Activated T-cell treated with anti-CD3 and anti-CD28 coated beads for 48 hours (primary cell): ENCODE data around the gene HLA-DRA.
A peak's percentile ranks its signal among the peaks of the same experiment; 100 is the strongest.

Experiments
- DNase-seq: peaks from one replicate; pipeline ENCODE4 v3.0.0-alpha.2; 2020; ENCODE audit warnings: low read depth

HLA-DRA gene

GRCh38 chr6:32439602-32440214, at the start of gene HLA-DRA:
Gene HLA-DRA (plus strand): TSS chr6:32439887. CDS start chr6:32439951, 64 bp downstream.
- no peak for DNase-seq

DNA sequence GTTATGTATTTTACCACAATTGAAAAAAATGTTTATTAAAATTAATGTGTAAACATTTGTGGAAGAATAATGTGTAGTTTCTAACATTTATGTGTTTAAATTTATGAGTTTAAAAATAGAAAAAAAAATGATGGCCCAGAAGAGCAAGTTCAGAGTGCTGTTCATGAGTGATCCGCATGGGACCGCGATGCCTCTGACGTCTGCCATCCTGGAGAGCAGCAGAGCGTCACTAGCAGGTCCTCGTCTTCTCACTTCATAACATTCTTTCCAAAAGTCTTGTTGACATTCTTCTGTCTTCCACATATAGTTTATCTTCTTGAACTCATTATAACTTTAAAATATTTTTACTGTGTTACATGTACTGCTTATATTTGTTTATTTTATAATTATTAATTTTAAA, 48.2 kb upstream of the HLA-DRA start:
- DNase-seq, result no peak

- no peak for DNase-seq
Measured at GRCh38 chr6:32393665-32394420, 45.8 kb upstream of the HLA-DRA start.

GRCh38 chr6:32396028-32396427, 43.7 kb upstream of the HLA-DRA start:
- no peak for DNase-seq

GRCh38 chr6:32397252-32397920, 42.3 kb upstream of the HLA-DRA start:
- no peak for DNase-seq

- DNase-seq, result no peak
Measured at GRCh38 chr6:32401284-32401963, 38.3 kb upstream of the HLA-DRA start.

GRCh38 chr6:32402812-32403211, 36.9 kb upstream of the HLA-DRA start:
- no peak for DNase-seq

- DNase-seq, result no peak
Measured at GRCh38 chr6:32405656-32406055, 34.0 kb upstream of the HLA-DRA start.

DNA sequence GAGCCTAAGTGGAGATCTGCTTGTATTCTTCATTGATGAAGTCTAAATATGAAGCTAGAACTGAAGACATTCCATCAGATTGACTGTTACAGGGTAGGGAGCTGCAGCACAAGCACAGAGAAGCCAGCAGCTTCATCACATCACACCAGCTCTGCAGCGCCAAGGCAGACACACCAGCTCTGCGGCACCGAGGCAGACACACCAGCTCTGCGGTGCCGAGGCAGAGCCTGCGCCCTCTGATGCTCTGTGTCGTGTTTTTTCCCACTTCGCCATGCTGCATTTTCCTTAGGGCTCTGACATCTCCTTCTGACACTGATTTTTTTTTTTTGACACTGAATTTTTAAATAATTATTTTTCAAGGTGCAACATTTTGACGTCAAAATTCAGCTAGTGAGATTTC, 33.5 kb upstream of the HLA-DRA start:
- DNase-seq, result no peak

GRCh38 chr6:32406857-32407256, 32.8 kb upstream of the HLA-DRA start, which contains the start of gene BTNL2:
Gene BTNL2 (minus strand): TSS chr6:32407181. CDS start chr6:32407123, 58 bp downstream.
- no peak for DNase-seq

DNA sequence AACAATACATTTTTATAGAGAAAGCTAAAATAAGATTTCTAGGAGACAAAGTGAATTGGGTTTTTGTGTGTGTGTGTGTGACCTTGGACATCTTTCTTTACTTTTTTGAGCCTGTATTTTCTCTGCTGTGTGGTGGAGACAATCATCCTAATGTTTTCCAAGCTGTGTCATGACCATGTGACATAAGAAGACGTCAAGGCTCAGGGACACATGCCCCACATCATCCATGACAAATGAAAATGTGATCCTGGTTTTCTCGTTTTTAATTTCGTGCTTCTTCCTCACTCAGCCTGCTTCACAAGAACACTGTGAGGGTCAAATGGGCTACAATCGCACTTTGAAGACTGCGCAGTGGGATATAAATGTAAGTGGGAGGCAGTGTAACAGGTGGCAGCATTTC, 28.8 kb upstream of the HLA-DRA start:
- DNase-seq, result no peak

DNA sequence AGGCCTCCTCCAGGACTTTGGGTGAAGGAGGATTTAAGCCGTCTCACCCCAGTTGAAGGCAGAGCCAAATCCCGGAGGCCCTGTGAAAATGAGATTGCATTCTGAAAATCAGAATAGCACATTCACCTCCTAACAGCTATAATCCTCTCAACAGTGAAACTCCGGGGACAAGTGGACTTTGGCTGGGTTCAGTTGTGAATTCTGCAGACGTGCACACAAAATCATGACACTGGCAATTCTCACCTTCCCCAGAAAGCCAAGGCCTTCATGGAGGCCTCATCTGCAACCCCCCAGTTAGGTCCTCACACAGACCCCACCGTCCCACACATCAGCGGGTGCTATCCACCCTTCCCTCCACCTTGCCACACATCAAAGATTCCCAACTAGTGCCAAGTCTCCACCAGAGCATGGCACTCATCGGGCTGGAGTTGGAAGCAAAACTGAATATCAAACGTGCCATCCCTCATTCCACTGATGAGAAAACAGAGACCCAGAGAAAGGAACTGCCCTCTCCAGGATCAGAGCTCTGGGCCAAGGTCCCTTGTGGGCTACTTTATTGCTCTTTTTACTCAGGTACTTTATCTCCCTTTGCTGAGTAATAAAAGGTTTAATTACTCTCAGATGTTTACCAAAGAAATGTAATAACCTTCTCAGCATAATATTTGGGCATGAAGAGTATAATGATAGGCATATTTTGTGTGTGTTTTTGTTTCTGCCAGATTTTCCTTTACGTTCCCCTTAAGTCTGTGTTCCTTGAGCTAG, 27.9 kb upstream of the HLA-DRA start:
- DNase-seq, result no peak

DNA sequence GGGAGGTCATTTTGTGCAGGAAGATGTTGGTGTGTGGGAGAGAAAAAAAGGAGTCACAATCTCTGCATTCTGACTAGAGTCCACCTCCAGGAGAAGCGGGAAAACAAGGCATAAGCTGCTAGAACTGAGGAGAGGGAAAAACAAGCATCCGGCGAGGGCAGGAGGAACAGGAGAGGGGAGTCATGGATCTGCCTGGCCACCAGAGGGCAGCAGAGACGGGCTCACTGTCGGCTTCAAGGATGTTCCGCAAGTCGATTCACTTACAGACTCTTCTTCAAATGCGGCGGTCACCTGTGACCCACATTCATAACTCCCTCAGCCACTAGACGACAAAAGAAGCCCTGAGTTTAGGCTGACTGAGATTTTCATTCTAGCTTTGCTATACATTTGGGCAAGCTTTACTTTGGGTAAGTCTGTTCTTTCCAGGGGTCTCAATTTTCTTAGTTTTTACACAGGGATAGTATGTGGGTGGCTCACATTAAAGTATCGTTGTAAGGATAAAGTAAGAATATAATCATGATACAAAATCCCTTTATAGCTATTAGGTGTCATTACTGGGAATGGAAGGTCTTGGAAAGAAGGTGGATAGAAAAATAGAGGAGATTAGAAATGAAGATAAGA, 26.1 kb upstream of the HLA-DRA start:
- DNase-seq, result peak; percentile 79

GRCh38 chr6:32415521-32416019, 24.1 kb upstream of the HLA-DRA start:
- peak; percentile 60 for DNase-seq

- no peak for DNase-seq
Measured at GRCh38 chr6:32416036-32416435, 23.7 kb upstream of the HLA-DRA start.

DNA sequence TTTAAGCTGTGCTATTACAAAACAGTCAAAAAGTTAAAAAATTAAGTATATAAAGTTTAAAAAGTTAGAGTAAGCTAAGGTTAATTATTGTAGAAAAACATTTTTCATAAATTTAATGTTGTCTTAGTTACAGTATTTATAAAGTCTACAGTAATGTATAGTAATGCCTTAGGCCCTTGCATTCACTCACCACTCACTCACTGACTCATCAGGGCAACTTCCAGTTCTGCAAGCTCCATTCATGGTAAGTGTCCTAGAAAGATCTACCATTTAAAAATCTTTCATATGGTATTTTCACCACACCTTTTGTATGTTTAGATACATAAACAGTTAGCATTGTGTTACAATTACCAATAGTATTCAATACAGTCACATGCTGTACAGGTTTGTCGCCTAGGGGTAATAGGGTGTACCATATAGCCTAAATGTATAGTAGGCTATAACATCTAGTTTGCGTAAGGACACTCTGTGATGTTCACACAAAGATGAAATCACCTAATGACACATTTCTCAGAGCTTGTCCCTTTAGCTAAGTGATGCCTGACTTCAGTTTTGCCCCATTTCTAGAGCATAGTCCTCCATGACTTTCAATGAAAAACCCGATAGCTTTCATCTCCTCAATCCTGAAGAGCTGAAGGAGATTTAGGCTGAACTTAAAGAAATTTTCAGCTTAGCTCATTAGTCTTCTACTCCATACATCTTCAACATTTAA, 14.9 kb upstream of the HLA-DRA start:
- no peak for DNase-seq

DNA sequence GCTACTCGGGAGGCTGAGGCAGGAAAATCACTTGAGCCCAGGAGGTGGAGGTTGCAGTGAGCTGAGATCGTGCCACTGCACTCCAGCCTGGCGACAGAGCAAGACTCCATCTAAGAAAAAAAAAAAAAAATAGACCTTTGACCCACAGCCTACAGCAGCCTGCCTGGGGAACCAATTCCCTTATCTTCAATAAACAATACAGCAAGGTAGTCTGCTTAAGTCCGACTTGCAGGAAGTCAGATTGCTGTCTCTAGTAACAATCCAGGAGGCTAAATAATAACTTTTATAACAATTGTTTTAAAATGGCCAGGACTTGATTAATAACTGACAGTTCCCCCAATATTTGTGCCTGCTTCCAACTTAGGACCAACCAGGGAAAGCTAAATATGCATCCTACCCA, 13.3 kb upstream of the HLA-DRA start:
- DNase-seq, result no peak

DNA sequence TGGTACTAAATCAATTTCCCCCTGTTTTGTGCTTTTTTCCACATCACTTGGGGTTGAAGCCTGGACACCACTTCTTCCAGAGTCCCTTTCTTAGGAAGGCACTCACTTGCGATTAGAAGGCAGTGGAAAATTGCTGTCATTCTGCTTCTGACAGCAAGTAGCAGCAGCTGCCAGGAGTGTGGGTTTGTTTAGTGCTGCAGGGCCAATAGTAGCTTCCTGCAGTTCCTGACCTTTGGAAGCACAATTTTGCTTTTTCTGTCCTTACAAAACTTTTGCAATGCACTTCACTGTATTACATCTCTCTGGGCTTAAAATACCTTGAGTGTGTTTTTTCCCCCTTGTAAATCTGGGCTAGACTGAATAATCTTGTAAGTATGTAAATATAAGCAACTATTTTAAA, 12.5 kb upstream of the HLA-DRA start:
- DNase-seq, result no peak

DNA sequence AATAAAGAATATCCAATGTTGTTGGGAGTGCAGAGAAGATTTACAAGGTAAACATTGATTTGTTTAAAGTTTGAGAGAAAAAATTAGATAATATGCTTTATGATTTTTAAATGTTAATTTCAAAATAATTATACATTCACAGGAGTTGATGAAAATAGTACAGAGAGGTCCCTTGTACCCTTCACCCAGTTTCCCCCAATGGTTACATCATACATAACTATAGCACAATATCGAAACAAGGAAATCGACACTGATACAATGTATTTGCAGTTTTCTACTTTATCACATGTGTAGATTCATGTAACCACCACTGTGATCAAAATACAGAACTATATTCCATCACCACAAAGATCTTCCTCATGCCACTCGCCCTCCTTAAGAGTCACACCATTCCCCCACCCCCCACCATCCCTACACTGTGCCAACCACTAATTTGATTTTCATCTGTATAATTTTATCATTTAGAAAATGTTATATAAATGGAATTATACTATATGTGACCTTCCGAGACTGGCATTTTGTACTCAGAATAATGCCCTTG, 11.7 kb upstream of the HLA-DRA start:
- no peak for DNase-seq

DNA sequence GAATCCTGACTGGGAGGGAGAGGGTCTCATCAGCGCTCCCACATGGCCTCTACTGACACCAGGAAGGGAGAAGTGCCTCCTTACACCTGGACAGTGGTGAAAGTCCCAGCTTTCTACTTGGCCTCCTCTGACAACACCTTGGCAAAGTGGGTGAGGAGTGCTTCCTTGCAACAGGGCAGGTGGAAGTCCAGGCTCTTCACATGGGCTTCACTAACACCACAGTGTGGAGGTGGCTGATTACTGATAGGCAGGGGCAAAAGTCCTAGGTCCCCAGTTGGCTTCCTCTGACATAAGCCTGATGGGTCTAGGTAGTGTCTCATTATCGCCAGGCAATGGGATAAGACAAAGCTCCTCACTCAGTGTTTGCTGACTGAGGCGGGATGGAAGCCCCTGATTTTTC, 9.5 kb upstream of the HLA-DRA start:
- no peak for DNase-seq
